Gastrocnemius medialis (tissue), 4 donors: ENCODE data around the gene ERFL. TPM values are rescaled to one million over a fixed set of nuclear protein-coding genes. Genes with fewer than 3 reads are reported as not detected.
"Not testable (repeated sequence)": the region's sequence is repeated elsewhere in the genome, so short reads cannot be mapped to it uniquely, and the experiment has no call there.

Source experiments
- ATAC-seq, 2 donors: fragments of 150-250 bp; one replicate each; pipeline ENCODE4 v1.9.1; 2016
- DNase-seq, 2 donors: peaks; one replicate each; pipeline ENCODE4 v3.0.0-alpha.2; 2019
- H3K27ac ChIP-seq, 4 donors: fragments of 200-600 bp; sonication (generic); 1 replicate in 1 of 4; 2 replicates in 3 of 4; pipeline ENCODE4 v1.5.1; 2016 to 2018; ENCODE audit warnings: mild to moderate bottlenecking in 2 of 4, moderate library complexity in 1 of 4
- H3K27me3 ChIP-seq, 3 donors: fragments of 200-600 bp; sonication (generic) in 2 of 3; 1 replicate in 1 of 3; 2 replicates in 2 of 3; pipeline versions ENCODE4 v1.5.1 to v1.6.0; 2016 to 2019; ENCODE audit warnings: mild to moderate bottlenecking in 1 of 3, moderate library complexity in 1 of 3
- H3K36me3 ChIP-seq, 2 donors: fragments of 200-600 bp; sonication (generic) in 1 of 2; one replicate each; pipeline ENCODE4 v1.5.1; 2017 to 2018
- H3K4me1 ChIP-seq, 2 donors: fragments of 200-600 bp; sonication (generic) in 1 of 2; one replicate each; pipeline ENCODE4 v1.5.1; 2016 to 2017; ENCODE audit warnings: mild to moderate bottlenecking in 2 of 2
- H3K4me3 ChIP-seq, 4 donors: fragments of 200-600 bp; sonication (generic) in 3 of 4; 1 replicate in 1 of 4; 2 replicates in 3 of 4; pipeline ENCODE4 v1.5.1; 2016 to 2019; ENCODE audit warnings: mild to moderate bottlenecking in 2 of 4
- H3K9me3 ChIP-seq, 3 donors: fragments of 200-600 bp; sonication (generic) in 2 of 3; 1 replicate in 1 of 3; 2 replicates in 2 of 3; pipeline ENCODE4 v1.5.1; 2016 to 2019
- POLR2A ChIP-seq, 2 donors: fragments of 450-650 bp; IDR thresholded peaks; one replicate each; pipeline ENCODE4 v1.6.1; 2017; ENCODE audit warnings: antibody characterized with exemption in 2 of 2, mild to moderate bottlenecking in 2 of 2, moderate library complexity in 2 of 2
- in situ Hi-C, 4 donors: fragments of 200-750 bp; cut with MboI; loops; one replicate each; pipeline versions ENCODE4 v1.15.0 to v1.8.0; 2017; ENCODE audit warnings: low sequenced_read_pairs in 4 of 4
- intact Hi-C: fragments of 100-400 bp; cut with DNase I; formaldehyde crosslinking; loops from one replicate; pipeline ENCODE4 v1.15.1; 2023; ENCODE audit warnings: low total_unique reads
- total RNA-seq, 4 donors: library from RNA; depleted of rRNA; stranded (reverse); fragments of >200 nt; gene quantifications; one replicate each; pipeline versions ENCODE4 v1.1.0 to v1.2.3, GENCODE V29; 2016
- TF ChIP-seq, protein P1 (sequence below), 5 experiments: fragments of 450-650 bp in 3 of 5; fragments of 200-600 bp in 2 of 5; sonication (generic) in 2 of 5; IDR thresholded peaks in 4 of 5; conservative IDR thresholded peaks in 1 of 5; 1 replicate in 4 of 5; 2 replicates in 1 of 5; pipeline ENCODE4 v1.5.1; 2016 to 2019; ENCODE audit warnings: antibody characterized with exemption in 5 of 5, mild to moderate bottlenecking in 3 of 5, moderate library complexity in 3 of 5

The ERFL gene
- total RNA-seq, 4 donors from 2014 or later, result not detected

DNA sequence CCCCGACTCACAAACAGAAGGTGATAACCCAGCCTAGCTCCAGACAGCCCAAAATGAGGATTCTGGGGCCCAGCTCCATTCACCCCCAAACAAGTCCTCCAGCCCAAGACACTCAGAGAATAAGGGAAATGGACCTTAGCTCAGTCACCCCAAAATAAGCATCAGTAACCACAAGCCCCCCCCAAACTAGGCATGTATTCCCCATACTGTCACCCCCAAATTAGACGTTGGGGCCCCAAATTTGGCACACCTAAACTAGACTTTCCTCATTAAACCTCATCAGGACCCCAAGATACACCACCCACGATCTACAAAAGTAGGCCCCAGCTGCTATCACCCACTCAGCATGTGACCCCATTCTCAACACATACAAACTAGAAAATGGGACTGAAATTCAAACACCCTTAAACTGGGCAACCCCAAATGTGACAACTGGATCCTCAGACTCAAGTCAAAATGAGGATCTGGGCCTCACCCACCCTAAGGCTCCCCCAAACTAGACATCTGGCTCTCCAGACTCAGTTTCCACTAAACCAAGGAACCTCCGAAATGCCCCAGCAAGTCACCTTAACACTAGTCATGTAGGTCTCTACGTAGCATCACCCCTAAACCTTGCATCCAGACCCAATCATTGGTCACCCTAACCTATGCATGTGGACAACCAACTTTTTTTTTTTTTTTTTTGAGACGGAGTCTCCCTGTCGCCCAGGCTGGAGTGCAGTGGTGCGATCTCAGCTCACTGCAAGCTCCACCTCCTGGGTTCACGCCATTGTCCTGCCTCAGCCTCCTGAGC, 13.4 kb upstream of the ERFL start:
- Histone ChIP-seq H3K4me1 (peaks cover 0 to 8% of the 10 kb centered on the region in 2 donors), H3K4me3 (peak overlapping the region in 1 of 4 donors; percentile 50), H3K27me3 (peaks cover 27 to 33% (median 29%) of the 10 kb centered on the region in 3 donors), H3K36me3 (no peaks in the 10 kb centered on the region), H3K9me3 (no peaks in the 10 kb centered on the region), H3K27ac (no peak overlapping the region)
- no peak for TF ChIP-seq POLR2A (IDR thresholded peaks at IDR 0.05)
- TF ChIP-seq, protein P1, sequence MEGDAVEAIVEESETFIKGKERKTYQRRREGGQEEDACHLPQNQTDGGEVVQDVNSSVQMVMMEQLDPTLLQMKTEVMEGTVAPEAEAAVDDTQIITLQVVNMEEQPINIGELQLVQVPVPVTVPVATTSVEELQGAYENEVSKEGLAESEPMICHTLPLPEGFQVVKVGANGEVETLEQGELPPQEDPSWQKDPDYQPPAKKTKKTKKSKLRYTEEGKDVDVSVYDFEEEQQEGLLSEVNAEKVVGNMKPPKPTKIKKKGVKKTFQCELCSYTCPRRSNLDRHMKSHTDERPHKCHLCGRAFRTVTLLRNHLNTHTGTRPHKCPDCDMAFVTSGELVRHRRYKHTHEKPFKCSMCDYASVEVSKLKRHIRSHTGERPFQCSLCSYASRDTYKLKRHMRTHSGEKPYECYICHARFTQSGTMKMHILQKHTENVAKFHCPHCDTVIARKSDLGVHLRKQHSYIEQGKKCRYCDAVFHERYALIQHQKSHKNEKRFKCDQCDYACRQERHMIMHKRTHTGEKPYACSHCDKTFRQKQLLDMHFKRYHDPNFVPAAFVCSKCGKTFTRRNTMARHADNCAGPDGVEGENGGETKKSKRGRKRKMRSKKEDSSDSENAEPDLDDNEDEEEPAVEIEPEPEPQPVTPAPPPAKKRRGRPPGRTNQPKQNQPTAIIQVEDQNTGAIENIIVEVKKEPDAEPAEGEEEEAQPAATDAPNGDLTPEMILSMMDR (IDR thresholded peaks at IDR 0.05 in 4 of 5, conservative IDR thresholded peaks at IDR 0.05 in 1 of 5), result no peak
- intact Hi-C loops, result no loop called here
- in situ Hi-C loops, result loop anchor here in 1 of 4 donors (5.0 kb wide), 1 partner anchor 79 kb away; the partner anchor contains the start of gene RPS19
- DNase-seq, result no peak
- ATAC-seq, result no peak

DNA sequence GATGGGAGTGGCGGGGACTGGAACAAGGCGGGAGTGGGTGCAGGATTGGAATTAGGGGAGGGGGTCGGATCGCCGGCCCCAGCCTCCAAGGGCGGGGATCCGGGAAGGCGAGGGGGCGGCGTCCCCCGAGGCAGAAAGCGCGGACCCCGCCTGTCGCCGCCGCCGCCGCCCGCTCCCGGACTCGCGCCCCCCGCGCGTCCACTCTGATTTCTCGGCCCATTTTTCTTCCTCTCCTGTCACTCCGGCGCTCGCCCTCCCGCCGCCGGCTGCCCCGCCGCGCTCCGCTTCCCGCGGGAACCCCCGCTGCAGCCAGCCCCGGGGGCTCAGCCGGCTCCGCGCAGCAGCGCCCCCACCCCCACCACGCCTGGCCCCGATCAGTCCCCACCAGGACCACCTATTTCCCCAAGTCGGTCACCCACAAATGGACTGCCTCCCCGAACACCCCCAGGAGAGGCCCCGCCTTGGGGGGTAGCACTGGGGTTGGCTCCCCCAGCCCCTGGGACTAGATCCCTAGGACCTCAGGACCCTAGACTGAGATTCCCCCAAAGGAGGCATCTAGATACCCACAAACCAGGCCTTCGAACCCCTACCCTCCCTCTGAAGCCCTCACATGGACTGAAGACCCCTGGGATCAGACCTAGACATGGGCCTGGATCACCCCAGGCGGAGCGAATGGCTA, 12.6 kb upstream of the ERFL start:
- peaks cover 34 to 36% (median 34%) of the 10 kb centered on the region in 3 donors for H3K27me3 ChIP-seq
- H3K36me3 ChIP-seq, result no peaks in the 10 kb centered on the region
- no peaks in the 10 kb centered on the region for H3K9me3 ChIP-seq
- H3K4me1 ChIP-seq, result peaks cover 0 to 8% of the 10 kb centered on the region in 2 donors
- in situ Hi-C loops, result loop anchor here in 1 of 4 donors (5.0 kb wide), 1 partner anchor 79 kb away; the partner anchor contains the start of gene RPS19
- H3K4me3 ChIP-seq, result peak overlapping the region; percentile 25 to 50 (median 38)
- no peak overlapping the region for H3K27ac ChIP-seq
- TF ChIP-seq, protein P1 (IDR thresholded peaks at IDR 0.05 in 4 of 5, conservative IDR thresholded peaks at IDR 0.05 in 1 of 5), result no peak
- no peak for TF ChIP-seq POLR2A (IDR thresholded peaks at IDR 0.05)
- DNase-seq (no peak), ATAC-seq (no peak)
- intact Hi-C loops, result no loop called here

DNA sequence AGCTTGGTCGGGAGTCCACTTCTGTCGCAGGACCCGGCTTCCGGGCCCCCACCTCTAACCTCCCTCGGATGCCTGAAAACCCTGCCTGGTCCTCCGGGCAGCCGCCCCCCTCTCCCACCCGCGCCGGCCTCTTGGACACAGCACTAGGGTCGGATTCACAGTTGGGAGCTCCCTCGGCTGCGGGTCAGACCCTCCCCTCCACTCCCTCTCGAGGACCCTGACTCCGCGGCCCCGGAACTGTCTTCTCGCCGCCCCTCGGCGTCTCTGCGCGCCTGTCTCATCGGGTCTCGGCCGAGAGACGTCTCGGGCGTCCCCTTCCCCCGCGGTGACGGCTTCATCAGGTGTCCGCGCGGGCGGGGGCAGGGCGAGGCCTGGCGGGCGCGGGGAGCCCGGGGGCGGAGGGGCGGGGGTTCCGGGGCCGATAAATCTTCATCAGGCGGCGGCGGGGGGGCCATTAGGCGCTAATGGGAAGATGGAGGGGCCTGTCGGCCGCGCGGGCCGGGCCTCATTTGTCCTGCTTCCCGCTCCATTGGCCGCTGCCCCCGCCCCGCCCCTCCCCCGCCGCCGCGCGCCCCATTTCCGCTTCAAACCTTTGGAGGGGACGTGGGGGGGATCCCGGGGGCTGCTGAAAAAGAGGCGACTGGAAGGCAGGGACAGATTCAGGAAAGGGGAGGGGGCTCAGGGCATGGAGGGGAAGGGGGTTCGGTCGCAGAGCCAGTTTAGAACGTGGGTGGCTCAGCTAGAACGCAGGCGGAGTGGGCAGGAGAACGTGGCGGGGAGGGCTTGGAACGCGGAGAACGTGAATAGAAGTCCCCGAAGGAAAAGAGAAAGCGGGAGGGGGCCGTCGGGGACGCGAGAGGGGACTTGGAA, 11.8 kb upstream of the ERFL start:
- TF ChIP-seq, protein P1 (IDR thresholded peaks at IDR 0.05 in 4 of 5, conservative IDR thresholded peaks at IDR 0.05 in 1 of 5), result no peak
- TF ChIP-seq POLR2A (IDR thresholded peaks at IDR 0.05), result no peak
- Histone ChIP-seq H3K4me1 (peaks cover 0 to 8% of the 10 kb centered on the region in 2 donors), H3K27ac (no peak overlapping the region), H3K4me3 (peak overlapping the region; percentile 25 to 50 (median 38)), H3K27me3 (peaks cover 41 to 42% (median 41%) of the 10 kb centered on the region in 3 donors), H3K36me3 (no peaks in the 10 kb centered on the region), H3K9me3 (no peaks in the 10 kb centered on the region)
- in situ Hi-C loops (loop anchor here in 1 of 4 donors (5.0 kb wide), 1 partner anchor 78 kb away; the partner anchor contains the start of gene RPS19), intact Hi-C loops (no loop called here)
- ATAC-seq (no peak), DNase-seq (no peak)

DNA sequence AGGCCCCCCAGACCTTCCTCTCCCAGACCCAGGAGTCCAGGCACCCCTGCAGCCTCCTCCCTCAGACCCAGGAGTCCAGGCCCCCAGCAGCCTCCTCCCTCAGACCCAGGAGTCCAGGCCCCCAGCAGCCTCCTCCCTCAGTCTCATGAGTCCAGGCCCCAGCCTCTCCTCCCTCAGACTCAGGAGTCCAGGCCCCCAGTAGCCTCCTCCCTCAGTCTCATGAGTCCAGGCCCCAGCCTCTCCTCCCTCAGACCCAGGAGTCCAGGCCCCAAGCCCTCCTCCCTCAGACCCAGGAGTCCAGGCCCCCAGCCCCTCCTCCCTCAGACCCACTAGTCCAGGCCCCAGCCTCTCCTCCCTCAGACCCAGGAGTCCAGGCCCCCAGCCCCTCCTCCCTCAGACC, 11.0 kb upstream of the ERFL start:
- H3K4me1 ChIP-seq, H3K27ac ChIP-seq, H3K36me3 ChIP-seq, ATAC-seq, H3K4me3 ChIP-seq, H3K9me3 ChIP-seq, DNase-seq, intact Hi-C loops, in situ Hi-C loops: not testable (repeated sequence)
- H3K27me3 ChIP-seq, result peaks cover 46 to 49% (median 47%) of the 10 kb centered on the region in 3 donors
